Myocyte (in vitro differentiated cells): Measurements from ENCODE around the gene DYNC2I2. TPM values are rescaled to one million over a fixed set of nuclear protein-coding genes. Genes with fewer than 3 reads are reported as not detected.
A peak's percentile ranks its signal among the peaks of the same experiment; 100 is the strongest.
"Not testable (repeated sequence)": the region's sequence is repeated elsewhere in the genome, so short reads cannot be mapped to it uniquely, and the experiment has no call there.

Source experiments
- DNase-seq: peaks from one replicate; pipeline ENCODE4 v3.0.0-alpha.2; 2012; ENCODE audit warnings: low read depth
- total RNA-seq: library from RNA; depleted of rRNA; stranded (reverse); fragments of >200 nt; gene quantifications from 2 replicates; pipeline ENCODE4 v1.2.3, GENCODE V29; 2014

The DYNC2I2 gene
- total RNA-seq, 1 donor from 2014 or later = 98.8 TPM

DNA sequence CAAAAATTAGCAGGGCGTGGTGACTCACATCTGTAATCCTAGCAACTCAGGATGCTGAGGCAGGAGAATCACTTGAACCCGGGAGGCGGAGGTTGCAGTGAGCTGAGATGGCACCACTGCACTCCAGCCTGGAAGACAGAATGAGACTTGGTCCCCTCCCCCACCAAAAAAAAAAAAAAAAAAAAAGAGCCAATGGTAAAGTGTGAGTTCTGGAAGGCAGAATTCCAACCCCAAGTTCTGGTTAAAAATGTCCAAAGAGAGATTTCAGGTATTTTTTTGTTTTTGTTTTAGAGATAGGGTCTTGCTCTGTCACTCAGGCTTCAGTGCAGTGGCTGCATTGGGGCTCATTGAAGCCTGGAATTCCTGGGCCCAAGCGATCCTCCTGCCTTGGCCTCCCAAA lies 30.8 kb upstream of the DYNC2I2 start:
- no peak for DNase-seq

DNA sequence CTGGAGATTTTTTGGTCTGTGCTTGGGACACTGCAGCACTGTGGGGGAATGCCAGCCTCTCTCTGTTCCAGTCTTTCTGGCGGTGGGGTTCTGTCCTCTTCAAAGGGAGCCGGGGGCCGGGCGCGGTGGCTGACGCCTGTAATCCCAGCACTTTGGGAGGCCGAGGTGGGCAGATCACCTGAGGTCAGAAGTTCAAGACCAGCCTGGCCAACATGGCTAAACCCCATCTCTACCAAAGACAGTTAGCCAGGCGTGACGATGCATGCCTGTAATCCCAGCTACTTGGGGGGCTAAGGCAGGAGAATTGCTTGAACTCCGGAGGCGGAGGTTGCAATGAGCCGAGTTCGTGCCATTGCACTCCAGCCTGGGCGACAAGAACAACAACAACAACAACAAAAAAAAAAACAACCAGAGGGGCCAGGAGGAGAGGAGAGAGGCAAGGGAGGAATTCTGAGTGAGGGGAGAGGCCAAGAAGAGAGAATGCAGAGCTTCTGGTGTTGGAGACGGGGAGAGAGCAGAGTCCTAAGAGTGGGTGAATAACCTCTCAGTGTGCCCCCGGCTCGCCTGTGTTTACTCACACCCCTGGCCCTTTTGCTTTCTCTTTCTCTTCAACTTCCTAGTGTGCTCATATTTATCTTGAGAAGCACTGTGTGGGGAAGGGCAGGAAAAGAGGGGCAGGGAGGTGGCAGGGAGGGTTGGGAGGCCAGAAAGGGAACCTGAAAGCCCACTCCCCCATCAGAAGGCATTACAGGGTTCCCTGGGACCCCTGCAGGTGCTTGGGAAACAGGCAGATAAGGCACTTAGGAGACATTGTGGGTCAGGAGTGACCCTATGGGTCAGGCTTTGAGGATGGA lies 29.2 kb upstream of the DYNC2I2 start:
- DNase-seq = no peak

DNA sequence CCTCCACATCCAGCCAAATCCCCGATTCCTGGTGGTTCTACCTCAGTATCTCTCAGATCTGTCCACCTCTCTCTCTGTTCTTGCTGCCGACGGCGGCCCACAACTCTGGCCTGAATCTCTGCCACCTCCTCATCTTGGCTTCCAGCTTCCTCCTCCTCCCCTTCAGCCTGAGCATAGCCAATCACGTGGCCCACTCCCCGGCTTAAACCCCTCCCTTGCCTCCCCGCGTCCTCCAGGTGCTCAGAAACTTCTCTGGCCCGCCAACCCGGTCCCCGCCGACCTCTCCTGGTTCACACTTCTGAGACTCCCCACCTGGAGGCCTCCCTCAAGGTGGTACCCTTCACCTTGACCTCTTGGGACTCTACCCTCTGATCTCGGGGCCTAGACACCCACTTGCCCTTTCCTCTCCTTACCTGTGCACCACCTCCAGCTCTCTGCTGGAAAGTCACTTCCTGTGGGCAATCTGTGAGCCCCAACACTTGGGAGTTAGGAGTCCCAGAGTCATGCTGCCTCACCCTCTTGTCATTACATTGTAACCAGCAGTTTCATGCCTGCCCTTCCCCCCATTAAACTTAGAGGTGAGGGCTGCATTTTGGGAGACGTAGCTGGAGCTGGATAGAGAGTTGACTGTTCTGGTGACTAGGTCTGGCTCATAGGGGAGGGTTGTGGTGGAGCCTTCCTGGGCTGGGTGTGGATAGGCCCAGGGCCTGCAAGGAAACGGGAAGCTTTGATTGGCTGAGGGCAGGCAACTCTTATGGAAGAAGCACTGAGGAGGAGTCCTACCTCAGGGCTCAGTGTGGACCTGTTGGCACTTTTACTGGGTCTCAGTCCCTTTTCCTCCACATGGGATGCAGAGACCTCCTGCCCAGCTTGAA lies 27.9 kb upstream of the DYNC2I2 start:
- DNase-seq = no peak

GRCh38 chr9:128684065-128684324 lies 27.3 kb upstream of the DYNC2I2 start:
- DNase-seq = no peak

DNA sequence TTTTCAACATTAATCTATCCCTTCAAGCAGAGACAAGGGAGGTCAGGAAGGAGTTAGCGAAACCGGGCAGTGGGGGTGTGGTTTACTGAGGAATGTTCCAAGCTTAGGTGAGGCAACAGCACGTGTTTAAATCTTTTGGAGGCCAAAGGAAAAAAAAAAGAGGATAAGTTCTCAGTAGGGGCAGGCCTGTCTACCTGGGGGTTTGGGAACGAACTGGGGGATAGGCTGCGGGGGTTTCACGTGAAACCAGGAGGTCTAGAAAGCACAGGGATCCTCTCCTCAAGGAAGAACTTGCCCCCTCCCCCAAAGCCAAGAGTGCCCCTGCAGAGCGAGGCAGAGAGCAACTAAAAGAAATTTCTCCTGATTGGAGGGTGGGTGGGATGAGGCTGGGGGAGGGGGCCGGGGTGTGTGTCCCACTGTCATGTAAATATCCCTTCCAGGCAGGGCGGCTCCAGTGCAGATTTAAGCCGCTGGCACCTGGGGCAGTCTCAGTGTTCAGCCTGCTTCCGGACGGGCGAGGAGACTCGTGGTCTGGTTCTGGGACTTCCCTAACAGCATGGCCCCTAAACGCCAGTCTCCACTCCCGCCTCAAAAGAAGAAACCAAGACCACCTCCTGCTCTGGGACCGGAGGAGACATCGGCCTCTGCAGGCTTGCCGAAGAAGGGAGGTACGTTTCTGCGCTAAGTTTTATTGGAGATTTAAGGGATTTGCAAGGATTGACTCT lies 26.9 kb upstream of the DYNC2I2 start:
- no peak for DNase-seq

- DNase-seq = no peak
These were observed 21.1 kb upstream of the DYNC2I2 start for GRCh38 chr9:128677794-128678193.

DNA sequence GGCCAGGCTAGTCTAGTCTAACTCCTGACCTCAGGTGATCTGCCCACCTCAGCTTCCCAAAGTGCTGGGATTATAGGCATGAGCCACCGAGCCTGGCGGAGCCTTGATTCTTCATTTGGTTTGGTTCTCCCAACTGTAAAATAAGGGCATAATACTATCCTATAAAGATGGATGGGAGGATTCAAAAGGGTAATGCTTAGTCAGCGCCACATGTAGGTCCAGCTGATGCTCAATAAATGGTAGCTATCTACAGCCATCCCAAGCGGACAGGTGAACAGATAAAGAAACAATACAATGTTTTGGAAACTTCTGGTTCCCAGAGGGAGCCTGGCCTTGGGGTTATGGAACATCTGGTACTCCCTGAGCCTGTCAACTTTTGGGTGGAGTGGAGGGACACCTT lies 18.7 kb upstream of the DYNC2I2 start:
- no peak for DNase-seq

DNA sequence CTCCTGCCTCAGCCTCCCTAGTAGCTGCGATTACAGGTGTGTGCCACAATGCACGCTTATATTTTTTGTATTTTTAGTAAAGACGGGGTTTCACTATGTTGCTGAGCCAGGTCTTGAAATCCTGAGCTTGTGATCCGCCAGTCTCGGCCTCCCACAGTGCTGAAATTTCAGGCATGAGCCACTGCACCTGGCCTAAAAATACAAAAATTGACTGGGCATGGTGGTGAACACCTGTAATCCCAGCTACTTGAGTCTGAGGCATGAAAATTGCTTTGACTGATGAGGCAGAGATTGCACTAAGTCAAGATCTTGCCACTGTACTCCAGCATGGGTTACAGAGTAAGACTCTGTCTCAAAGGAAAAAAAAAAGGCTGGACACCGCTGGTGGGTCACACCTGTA lies 13.1 kb upstream of the DYNC2I2 start:
- no peak for DNase-seq

GRCh38 chr9:128666481-128666941 lies 9.9 kb upstream of the DYNC2I2 start:
- not testable (repeated sequence) for DNase-seq

- no peak for DNase-seq
These were observed 1.1 kb upstream of the DYNC2I2 start for GRCh38 chr9:128657796-128658195.

DNA sequence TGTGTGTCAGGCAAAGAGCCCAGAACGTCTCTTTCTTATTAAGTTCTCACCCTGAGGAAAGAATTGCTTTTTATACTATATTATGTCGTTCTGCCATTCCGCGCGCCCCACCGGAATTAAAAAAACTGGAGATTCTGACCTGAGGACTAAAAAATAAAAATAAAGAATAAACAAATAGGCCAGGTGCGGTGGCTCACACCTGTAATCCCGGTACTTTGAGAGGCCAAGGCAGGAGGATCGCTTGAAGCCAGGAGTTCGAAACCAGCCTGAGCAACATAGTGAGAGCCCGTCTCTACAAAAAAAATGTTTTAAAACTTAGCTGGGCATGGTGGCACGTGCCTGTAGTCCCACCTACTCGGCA lies 677 bp upstream of the DYNC2I2 start:
- DNase-seq = no peak

DNA sequence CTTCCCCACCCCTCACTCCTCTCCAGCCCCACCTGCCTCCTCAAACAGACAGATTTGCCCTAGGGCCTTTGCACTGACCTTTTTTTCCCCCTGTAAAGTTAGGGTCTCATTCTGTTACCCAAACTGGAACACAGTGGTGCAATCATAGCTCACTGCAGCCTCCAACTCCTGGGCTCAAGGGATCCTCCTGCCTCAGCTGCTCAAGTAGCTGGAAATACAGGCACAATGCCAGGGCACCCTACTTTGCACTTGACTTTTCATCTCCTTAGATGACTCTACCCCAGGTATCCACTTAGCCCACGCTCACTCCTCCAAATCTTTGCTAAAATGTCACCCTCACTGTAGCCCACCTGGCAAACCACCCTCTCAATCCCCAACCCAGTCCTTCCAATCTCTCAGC lies 2.2 kb downstream of the DYNC2I2 start:
- DNase-seq = no peak

GRCh38 chr9:128653908-128654307 lies 2.7 kb downstream of the DYNC2I2 start:
- no peak for DNase-seq

DNA sequence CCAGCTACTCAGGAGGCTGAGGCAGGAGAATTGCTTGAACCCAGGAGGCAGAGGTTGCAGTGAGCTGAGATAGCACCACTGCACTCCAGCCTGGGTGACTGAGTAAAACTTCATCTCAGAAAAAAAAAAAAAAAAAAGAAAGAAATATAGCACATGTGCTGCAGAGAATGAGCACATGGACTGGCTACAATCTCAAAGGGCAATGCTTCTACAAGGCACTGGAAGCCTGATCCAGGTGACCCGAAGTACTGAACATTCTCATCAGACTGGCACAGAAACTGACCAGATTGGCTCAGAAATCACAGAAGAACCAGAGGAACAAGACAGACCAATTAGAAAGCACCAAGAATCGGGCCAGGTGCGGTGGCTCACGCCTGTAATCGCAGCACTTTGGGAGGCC lies 4.8 kb downstream of the DYNC2I2 start:
- DNase-seq = no peak

GRCh38 chr9:128648206-128648605 lies 8.4 kb downstream of the DYNC2I2 start:
- not testable (repeated sequence) for DNase-seq

GRCh38 chr9:128643519-128644300 lies 12.9 kb downstream of the DYNC2I2 start:
- DNase-seq = no peak

DNA sequence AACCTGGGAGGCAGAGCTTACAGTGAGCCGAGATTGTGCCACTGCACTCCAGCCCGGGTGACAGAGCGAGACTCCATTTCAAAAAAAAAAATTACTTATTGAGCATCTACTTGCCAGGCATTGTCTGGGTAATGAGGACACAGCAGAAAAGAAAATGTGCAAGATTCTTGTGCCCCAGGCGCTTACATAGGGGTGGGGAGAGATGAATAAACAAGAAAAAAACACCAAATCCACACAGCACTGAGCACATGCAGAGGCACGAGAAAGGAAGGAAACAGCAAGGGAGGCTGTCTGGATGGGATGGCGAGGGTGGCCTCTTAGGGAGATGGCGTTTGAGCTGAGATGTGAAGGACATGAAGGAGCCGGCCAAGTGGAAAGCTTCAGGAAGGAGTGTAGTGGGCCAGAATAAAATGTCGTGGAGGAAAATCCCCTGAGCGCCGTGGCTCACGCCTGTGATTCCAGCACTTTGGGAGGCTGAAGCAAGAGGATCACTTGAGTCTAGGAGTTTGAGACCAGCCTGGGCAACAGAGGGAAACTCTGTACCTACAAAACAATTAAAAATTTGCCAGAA lies 13.9 kb downstream of the DYNC2I2 start:
- DNase-seq = no peak

DNA sequence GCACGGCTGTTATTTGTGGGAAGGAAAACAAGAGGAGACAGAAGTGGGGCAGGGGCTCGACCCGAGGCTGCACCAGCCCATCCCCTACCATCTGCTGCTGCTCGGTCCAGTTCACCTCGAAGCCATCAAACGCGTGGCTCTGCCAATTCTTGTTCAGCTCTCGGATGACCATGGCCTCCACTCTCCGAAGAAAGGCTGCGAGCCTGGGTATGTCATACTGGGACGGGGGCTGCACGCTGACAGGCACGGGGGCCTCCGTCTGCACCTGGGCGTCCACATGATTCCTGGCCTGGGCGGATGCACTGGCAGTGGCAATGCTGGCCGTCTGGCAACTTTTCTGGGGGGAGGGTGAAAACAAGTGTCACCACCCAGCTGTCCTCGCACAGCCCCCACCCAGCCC lies 16.0 kb downstream of the DYNC2I2 start:
- no peak for DNase-seq

DNA sequence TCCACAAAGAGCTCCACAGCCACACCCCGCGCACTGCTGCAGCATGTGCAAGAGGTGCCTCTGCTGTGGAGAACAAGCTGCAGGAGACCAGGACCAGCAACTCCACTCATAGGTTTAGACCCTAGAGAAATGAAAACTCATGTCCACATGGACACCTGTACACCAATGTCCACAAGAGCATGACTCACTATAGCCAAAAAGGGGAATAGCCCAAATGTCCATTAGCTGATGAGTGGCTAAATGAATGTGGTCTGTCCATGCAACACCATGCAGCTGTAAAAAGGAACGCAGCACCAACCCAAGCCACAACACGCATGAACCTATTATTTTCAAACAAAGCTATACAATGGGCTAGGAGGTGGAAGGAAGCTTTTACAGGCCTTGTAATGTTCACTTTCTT lies 18.1 kb downstream of the DYNC2I2 start:
- peak; percentile 75 for DNase-seq

DNA sequence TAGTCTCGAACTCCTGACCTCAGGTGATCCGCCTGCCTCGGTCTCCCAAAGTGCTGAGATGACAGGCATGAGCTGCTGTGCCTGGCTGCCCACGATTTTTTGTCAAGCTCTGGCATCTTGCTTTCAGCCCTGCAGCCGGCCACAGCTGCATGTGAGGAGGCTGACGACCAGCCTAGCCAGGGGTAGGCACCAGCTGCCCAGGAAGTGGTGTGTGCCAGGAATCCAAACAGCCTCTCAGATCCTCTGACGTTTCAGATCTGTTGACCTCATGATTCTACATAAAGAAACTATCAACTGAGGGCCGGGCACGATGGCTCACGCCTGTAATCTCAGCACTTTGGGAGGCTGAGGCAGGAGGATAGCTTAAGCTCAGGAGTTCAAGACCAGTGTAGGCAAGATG lies 19.0 kb downstream of the DYNC2I2 start:
- DNase-seq = peak; percentile 97
